Measurements from ENCODE around the gene INTS7.

DNA sequence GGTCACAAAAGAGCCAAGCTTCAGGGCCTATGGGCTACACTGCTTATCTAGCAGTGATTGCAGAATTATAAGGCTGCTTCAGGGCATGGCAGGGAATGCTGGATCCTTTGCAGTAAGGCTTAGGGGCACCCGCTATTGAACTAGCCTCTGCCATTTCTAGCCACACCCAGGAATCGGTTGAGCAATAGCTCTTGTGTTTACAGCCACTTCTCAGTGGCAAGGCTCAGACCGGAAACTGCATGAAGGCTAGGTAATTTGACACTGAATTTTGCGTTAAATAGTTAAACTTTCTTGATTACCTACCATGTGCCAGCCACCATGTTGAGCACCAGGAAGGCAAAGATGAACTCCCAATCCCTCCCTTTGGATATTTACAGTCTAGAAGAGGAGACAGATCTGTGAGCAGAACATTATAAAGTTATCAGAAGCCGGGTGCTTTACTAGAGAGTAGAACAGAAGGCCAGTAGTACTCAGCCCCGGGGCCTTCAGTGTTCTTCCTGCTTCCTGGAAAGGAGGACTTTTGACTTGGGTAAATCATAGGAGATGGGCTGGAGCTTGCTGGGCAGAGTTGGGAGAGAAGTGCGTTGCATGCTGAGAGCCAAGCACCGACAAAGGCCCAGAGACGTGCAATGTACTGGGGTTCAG, 106.2 kb downstream of the INTS7 start:
- TF ChIP-seq CTCF (IDR thresholded peaks at IDR 0.05), result no peak
- TF ChIP-seq EP300 (IDR thresholded peaks at IDR 0.05), result no peak

All from suprapubic skin (tissue), 3 donors.